Ovary (tissue), 3 donors: ENCODE results near the gene INPP5D.
"Not testable (repeated sequence)": the region's sequence is repeated elsewhere in the genome, so short reads cannot be mapped to it uniquely, and the experiment has no call there.

Experiments used
- CTCF ChIP-seq, 3 donors: fragments of 450-650 bp in 2 of 3; fragments of 200-600 bp in 1 of 3; IDR thresholded peaks; one replicate each; pipeline versions ENCODE4 v1.5.1 to v1.8.0; 2016 to 2022; ENCODE audit warnings: antibody characterized with exemption in 3 of 3, mild to moderate bottlenecking in 1 of 3
- EP300 ChIP-seq: sonication (generic); formaldehyde crosslinking; IDR thresholded peaks from one replicate; pipeline ENCODE4 v1.6.1; 2017; ENCODE audit warnings: antibody characterized with exemption
- POLR2A ChIP-seq: fragments of 450-650 bp; IDR thresholded peaks from one replicate; pipeline ENCODE4 v1.6.1; 2017; ENCODE audit warnings: antibody characterized with exemption, mild to moderate bottlenecking, moderate library complexity
- donor health status: DM: no; HTN: no; CAD: no.

GRCh38 chr2:233191016-233191415 is 130.9 kb downstream of the INPP5D start:
- TF ChIP-seq CTCF (IDR thresholded peaks at IDR 0.05); EP300; POLR2A: not testable (repeated sequence)
